Frontal cortex (tissue), 4 donors: ENCODE measurements around the gene ACOT2. TPM values are rescaled to one million over a fixed set of nuclear protein-coding genes. Genes with fewer than 3 reads are reported as not detected.
A peak's percentile ranks its signal among the peaks of the same experiment; 100 is the strongest.
"Not testable (repeated sequence)": the region's sequence is repeated elsewhere in the genome, so short reads cannot be mapped to it uniquely, and the experiment has no call there.

Experiments used
- DNase-seq, 2 donors: peaks; one replicate each; pipeline ENCODE4 v3.0.0; 2012; ENCODE audit warnings: low spot score in 2 of 2
- FAIRE-seq: peaks from 2 replicates; lab custom pipeline; 2012; peaks lifted over from hg19 to GRCh38; lab: Jason Lieb, UNC
- total RNA-seq: library from RNA; depleted of rRNA; stranded (reverse); fragments of >200 nt; gene quantifications from one replicate; pipeline ENCODE4 v1.2.3, GENCODE V29; 2014
- donor health status: control.
- donor health status: control.
- donor health status: control.

Gene ACOT2, protein sequence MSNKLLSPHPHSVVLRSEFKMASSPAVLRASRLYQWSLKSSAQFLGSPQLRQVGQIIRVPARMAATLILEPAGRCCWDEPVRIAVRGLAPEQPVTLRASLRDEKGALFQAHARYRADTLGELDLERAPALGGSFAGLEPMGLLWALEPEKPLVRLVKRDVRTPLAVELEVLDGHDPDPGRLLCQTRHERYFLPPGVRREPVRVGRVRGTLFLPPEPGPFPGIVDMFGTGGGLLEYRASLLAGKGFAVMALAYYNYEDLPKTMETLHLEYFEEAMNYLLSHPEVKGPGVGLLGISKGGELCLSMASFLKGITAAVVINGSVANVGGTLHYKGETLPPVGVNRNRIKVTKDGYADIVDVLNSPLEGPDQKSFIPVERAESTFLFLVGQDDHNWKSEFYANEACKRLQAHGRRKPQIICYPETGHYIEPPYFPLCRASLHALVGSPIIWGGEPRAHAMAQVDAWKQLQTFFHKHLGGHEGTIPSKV
- 28.5 TPM for total RNA-seq

DNA sequence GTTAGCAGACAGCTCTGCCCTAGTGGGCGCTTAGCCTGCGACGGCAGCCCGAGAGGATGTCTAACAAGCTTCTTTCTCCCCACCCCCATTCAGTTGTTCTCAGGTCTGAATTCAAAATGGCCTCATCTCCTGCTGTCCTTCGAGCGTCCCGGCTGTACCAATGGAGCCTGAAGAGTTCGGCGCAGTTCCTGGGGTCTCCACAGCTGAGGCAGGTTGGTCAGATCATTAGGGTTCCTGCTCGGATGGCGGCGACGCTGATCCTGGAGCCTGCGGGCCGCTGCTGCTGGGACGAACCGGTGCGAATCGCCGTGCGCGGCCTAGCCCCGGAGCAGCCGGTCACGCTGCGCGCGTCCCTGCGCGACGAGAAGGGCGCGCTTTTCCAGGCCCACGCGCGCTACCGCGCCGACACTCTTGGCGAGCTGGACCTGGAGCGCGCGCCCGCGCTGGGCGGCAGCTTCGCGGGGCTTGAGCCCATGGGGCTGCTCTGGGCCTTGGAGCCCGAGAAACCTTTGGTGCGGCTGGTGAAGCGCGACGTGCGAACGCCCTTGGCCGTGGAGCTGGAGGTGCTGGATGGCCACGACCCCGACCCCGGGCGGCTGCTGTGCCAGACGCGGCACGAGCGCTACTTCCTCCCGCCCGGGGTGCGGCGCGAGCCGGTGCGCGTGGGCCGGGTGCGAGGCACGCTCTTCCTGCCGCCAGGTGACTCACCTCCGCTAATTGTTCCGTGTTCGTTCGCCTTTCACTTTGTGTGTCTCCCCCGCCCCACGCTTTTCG, at the start of gene ACOT2:
TSS of gene ACOT2 (plus strand) at position 29 of the 774 bp plus-strand sequence. CDS start at position 57, 28 bp downstream.
- peak; percentile 68 to 76 for DNase-seq
- FAIRE-seq = not testable (repeated sequence)

- DNase-seq = no peak
- no peak for FAIRE-seq
Observed at GRCh38 chr14:73521229-73521628, 47.8 kb upstream of the ACOT2 start.

GRCh38 chr14:73524493-73524892, 44.5 kb upstream of the ACOT2 start:
- FAIRE-seq (no peak), DNase-seq (no peak)

- DNase-seq = no peak
- FAIRE-seq = no peak
Observed at GRCh38 chr14:73526036-73526984, 42.7 kb upstream of the ACOT2 start.

- DNase-seq, FAIRE-seq: not testable (repeated sequence)
Observed at GRCh38 chr14:73529356-73529755, 39.7 kb upstream of the ACOT2 start.

- not testable (repeated sequence) for FAIRE-seq, DNase-seq
Observed at GRCh38 chr14:73531971-73532370, 37.0 kb upstream of the ACOT2 start.

- not testable (repeated sequence) for FAIRE-seq
- DNase-seq = peak in 1 of 2 donors; percentile 50
Observed at GRCh38 chr14:73537244-73538045, 31.6 kb upstream of the ACOT2 start.

DNA sequence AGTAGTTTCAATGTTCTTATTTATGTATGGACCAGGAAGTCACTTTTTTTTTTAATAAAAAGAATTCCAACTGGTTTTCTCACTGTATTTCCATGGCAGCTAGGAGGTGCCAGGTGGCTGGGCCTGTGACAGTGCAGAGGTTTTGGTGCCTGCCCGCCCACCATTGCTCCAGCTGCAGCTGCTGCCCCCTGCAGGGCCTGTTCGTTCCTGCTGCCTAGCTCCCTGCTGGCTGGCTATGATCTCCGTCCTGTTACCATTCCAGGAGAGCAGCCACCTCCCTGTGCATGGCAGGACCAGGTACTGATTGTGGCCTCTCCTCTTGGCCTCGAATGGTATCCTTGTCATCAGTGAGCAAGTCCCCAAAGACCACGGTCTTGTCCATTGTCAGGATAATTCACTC, 30.0 kb upstream of the ACOT2 start:
- DNase-seq = peak in 1 of 2 donors; percentile 35
- FAIRE-seq = not testable (repeated sequence)

- FAIRE-seq, DNase-seq: not testable (repeated sequence)
Observed at GRCh38 chr14:73542961-73543360, 26.1 kb upstream of the ACOT2 start.

DNA sequence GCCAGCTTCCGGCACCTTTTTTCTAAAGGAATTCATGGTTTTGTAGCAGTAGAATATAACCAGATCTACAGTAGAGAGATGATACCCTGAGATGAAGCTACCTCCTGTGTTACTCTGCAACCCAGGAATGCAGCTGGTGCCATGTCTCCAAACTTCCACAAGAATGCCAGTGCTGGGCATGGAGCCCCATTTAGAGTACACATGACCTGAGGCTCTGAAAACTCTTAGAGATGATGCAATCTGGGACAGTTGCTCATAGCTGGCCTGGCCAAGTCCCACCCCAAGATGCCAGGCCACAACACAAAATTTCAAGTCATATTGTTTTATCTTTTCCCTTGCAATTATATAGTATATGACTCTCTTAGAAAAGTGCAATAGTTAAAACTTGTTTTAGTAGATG, 23.7 kb upstream of the ACOT2 start:
- not testable (repeated sequence) for DNase-seq, FAIRE-seq

DNA sequence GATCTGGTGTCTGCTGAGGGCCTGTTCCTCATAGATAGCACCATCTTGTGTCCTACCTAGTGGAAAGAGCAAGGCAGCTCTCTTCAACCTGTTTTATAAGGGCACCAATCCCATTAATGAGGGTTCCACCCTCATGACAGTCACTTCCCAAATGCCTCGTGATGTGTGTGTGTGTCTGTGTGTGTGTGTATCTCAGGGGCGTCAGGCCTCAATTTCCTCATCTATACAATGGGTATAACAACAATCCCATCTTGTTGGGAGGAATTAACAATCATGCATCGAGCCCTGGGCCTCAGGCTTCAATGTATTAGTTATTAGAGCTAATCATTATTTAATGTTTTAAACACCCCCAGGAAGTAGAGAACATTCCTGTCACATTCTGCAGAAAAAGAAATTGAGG, 19.9 kb upstream of the ACOT2 start:
- not testable (repeated sequence) for DNase-seq, FAIRE-seq

GRCh38 chr14:73549889-73550524, 19.0 kb upstream of the ACOT2 start:
- FAIRE-seq, DNase-seq: not testable (repeated sequence)

DNA sequence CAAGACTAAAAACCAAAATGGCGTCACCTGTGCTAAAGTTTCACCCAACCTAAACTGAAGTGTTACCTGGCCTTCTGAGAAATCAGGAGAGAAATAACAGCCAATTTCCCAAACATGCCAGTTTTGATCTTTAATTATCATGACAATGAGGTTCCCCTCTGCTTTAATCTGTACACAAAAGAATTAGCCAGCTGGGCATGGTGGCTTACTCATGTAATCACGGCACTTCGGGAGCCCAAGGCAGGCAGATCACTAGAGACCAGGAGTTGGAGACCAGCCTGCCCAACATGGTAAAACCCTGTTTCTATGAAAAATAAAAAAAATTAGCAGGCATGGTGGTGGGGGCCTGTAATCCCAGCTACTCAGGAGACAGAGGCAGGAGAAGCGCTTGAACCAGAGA, 15.2 kb upstream of the ACOT2 start:
- DNase-seq = no peak
- FAIRE-seq = no peak

DNA sequence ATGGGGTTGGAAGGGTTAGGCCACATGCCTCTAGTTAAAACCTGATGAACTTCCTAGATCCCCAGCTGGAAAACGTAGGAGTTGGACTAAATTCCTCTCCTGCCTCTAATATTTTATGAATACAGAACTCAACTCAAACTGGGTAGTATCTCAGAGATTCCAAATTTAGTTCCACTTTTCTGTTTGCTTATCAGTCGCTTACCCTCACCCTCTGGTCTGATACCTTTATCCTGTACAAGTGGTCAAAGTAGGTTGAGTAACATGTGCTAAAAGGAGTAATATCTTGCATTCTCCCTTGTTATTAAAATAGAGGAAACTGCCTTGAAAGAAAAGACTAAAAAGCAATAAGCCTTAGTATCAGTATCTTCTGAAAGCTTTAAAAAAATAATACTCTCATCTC, 11.8 kb upstream of the ACOT2 start:
- DNase-seq, FAIRE-seq: not testable (repeated sequence)

GRCh38 chr14:73558238-73558637, 10.8 kb upstream of the ACOT2 start:
- FAIRE-seq = not testable (repeated sequence)

DNA sequence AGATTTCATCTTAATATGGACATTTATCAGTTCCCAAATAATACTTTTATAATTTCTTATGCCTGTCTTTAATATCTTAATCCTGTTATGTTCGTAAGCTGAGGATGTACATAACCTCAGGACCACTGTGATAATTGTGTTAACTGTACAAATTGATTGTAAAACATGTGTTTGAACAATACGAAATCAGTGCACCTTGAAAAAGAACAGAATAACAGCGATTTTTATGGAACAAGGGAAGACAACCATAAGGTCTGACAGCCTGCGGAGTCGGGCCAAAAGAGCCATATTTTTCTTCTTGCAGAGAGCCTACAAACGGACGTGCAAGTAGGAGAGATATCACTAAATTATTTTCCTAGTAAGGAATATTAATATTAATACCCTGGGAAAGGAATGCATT, 6.8 kb upstream of the ACOT2 start:
- DNase-seq, FAIRE-seq: not testable (repeated sequence)

More at GRCh38 chr14:73558238-73558637, 10.8 kb upstream of the ACOT2 start:
- not testable (repeated sequence) for DNase-seq

DNA sequence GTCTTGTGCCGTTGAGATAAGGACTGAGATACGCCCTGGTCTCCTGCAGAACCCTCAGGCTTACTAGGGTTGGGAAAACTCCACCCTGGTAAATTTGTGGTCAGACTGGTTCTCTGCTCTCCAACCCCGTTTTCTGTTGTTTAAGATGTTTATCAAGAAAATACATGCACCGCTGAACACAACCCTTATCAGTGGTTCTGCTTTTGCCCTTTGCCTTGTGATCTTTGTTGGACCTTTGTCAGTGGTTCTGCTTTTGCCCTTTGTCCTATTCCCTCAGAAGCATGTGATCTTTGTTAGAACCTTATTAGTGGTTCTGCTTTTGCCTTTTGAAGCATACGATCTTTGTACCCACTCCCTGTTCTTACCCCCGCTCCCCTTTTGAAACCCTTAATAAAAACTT, 6.3 kb upstream of the ACOT2 start:
- FAIRE-seq = not testable (repeated sequence)

GRCh38 chr14:73566431-73566830, 2.6 kb upstream of the ACOT2 start:
- DNase-seq, FAIRE-seq: not testable (repeated sequence)

More for the DNA sequence above, 6.3 kb upstream of the ACOT2 start:
- not testable (repeated sequence) for DNase-seq
